HFF-Myc (cell line): ENCODE results near the gene C10orf120.

Experiments used
- DNase-seq: peaks from one replicate; pipeline ENCODE4 v3.0.0-alpha.2; 2011; ENCODE audit warnings: low read depth; ENCODE audit errors: extremely low read depth
- H3K4me3 ChIP-seq: replicated peaks from 2 replicates; pipeline ENCODE4 v1.5.1; 2011; ENCODE audit warnings: low read depth, mild to moderate bottlenecking, control low read depth, low read length
- TF ChIP-seq, protein P1 (sequence below): IDR thresholded peaks from 2 replicates; pipeline ENCODE4 v1.5.1; 2012; ENCODE audit warnings: mild to moderate bottlenecking, low read depth, low read length, control low read depth; ENCODE audit errors: missing control alignments

C10orf120 gene

DNA sequence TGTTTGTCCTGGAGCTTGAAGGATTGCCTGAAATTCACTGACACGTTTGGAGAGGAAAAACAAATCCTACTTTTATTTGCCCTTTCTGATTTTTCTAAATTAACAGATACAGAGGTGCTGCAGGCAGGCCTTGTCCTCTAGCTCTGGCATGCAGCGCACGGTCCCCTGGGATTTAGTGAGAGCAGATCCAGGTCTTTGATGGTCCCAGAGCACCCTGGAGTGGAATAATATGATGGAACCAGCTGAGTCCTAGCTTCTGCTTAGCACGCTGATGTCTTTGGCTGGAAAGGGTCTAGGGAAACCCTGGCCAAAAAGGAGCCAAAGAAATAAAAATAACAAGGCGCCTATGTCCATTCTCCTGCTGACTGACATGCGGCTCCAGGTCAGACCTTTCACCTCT, 40.5 kb downstream of the C10orf120 start:
- TF ChIP-seq, protein P1, sequence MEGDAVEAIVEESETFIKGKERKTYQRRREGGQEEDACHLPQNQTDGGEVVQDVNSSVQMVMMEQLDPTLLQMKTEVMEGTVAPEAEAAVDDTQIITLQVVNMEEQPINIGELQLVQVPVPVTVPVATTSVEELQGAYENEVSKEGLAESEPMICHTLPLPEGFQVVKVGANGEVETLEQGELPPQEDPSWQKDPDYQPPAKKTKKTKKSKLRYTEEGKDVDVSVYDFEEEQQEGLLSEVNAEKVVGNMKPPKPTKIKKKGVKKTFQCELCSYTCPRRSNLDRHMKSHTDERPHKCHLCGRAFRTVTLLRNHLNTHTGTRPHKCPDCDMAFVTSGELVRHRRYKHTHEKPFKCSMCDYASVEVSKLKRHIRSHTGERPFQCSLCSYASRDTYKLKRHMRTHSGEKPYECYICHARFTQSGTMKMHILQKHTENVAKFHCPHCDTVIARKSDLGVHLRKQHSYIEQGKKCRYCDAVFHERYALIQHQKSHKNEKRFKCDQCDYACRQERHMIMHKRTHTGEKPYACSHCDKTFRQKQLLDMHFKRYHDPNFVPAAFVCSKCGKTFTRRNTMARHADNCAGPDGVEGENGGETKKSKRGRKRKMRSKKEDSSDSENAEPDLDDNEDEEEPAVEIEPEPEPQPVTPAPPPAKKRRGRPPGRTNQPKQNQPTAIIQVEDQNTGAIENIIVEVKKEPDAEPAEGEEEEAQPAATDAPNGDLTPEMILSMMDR = no peak
- no peak overlapping the region for H3K4me3 ChIP-seq
- DNase-seq = no peak

DNA sequence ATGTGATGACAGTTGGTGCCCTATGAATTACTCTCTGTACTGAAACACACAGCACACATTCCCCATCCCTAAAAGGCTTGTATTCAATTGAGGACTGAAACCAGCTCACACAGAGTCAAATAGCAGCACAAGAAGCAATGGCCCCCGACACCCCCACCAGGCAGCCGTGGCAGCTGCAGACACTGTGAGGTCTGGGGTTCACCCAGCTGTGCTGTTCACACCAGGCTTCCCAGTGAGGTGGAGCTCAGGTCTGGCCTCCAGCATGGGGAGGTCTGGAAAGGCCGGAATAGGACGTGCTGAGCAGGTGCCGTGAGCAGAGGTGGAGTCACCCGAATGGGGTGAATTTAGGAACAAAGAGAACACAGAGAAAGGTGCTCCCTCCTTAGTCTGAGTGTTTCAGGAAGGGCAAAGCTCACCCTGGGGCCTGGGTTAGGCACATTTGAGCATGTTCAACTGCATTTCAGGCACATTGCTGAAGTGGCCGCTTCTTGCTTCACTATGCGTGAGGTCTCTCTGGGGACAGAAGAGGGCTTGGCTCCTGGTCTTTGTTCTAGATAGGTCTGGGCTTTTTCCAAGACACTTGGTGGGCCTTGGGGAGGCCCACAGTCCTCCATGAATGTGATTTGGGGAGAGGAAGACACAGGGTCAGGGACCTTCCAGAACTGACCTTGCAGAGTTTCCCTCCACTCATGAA, 41.1 kb downstream of the C10orf120 start:
- H3K4me3 ChIP-seq = no peak overlapping the region
- DNase-seq = no peak
- TF ChIP-seq, protein P1 = no peak

DNA sequence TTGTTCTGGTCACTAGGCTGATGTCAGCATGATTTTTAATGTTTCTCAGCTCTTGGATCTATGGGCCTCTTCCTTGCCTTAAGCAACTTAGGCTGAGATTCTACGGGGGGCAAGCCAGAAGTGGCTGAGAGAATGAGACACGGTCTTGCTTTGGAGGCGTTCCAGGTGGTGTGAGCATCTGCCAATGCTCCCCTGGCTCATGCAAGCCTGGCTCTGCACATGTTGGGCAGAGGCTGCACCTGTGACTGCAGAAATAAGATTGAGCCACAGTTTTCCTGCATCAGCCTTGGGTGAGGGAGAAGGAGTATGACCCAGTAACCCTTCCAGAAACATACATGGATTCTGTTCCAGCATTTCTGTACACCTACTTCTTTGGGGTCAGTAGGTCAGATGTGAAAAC, 41.9 kb downstream of the C10orf120 start:
- TF ChIP-seq, protein P1 = no peak
- DNase-seq = no peak
- H3K4me3 ChIP-seq = no peak overlapping the region

DNA sequence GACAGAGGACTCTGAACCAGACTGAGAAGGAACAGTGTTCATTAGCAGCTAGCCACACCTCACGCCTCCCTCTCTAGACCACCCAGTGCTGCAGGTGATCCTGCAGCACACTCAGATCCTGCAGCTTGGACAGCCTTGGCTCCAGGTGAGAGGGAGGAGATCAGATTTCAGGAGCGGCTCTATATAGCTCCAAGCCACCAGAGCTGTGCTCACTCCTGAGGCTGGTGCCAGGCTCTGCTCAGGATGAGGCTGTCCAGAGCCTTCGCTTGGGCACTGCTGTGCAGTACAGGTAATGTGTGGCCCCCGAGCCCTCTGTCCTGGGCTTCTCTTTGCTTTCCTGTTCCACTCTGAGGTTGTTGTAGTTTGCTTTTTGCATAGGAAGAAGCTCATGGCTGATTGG, 42.4 kb downstream of the C10orf120 start:
- DNase-seq = no peak
- TF ChIP-seq, protein P1 = no peak
- no peak overlapping the region for H3K4me3 ChIP-seq

DNA sequence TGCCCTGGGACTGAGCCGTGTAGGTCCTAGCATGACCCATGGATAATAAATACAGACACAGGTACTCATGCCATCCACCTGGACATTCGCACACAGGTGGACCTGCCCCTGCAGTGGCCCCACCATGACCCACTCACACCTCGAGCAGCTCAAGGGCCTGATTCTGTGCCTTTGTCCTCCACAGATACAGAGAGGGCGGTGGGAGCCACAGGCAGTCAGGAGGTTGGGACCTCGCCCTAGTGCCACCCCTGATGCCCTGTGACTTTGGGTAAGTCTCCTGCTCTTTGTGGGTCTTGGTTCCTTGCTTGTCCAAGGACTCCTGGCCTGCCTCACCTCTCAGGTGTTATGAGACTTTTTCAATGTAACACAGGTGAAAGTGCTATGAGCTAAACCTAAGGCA, 42.9 kb downstream of the C10orf120 start:
- DNase-seq = no peak
- H3K4me3 ChIP-seq = no peak overlapping the region
- TF ChIP-seq, protein P1 = no peak

DNA sequence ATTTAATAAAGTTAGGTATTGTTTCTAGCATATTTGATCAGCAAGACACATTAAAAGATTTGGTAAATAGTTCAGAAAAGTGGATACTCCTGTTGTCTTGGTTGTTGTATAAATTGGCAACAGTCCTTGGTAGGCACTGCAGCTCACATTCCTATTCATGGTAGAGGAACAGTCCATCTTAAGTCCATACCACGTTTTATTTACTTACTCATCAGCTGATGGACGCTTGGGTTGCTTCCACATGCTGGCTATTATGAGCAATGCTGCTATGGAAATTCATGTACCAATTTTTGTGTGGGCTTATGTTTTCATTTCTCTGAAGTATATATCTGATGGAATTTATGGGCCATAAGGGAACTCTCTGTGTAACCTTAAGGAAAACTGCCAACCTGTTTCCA, 43.3 kb downstream of the C10orf120 start:
- TF ChIP-seq, protein P1 = no peak
- DNase-seq = no peak
- no peak overlapping the region for H3K4me3 ChIP-seq

DNA sequence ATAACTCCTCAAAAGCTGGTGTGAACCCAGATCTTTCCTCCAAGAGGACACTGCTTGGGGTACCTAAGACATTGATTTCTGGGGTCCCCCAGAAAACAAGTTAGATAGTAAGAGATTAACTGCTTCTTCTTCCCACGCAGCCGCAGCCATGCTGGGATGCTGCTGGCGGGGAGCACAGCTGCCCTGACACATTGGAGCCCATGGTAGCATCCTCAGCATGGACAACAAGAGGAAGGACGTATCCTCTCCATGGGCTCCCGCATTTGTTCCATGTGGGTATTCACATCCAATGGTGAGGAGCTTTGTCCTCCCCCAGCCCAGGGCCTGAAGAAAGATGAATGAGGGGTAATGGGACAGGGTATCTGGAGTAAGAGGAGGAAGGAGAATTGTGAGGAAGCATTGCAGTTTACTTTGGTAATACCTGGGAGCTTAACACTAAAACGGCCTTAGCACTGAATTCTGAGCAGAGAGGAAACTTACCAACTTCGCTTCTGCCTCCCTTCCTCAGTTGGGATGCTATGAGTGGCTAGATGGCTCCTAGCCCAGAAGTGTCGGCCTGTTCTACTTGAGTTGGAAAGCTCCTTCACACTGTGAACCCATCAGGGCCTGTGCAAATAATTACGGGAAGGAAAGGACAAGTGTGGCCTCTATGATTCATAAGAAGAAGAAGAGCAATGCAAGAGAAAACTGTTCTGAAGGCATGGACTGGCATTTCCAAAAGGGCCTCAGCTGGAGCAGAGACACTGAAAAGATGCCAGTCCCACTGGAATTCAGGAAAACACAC, 43.9 kb downstream of the C10orf120 start:
- DNase-seq = no peak

More for the DNA sequence above, 43.9 kb downstream of the C10orf120 start:
- TF ChIP-seq, protein P1 = no peak
- H3K4me3 ChIP-seq = no peak overlapping the region
